ENCODE data around the gene NEUROG3.
A peak's percentile ranks its signal among the peaks of the same experiment; 100 is the strongest.

Gene NEUROG3

GRCh38 chr10:69583106-69583505 lies 9.9 kb upstream of the NEUROG3 start:
- no peak overlapping the region for H3K27ac ChIP-seq (ENCODE audit: low read depth, low read length)

DNA sequence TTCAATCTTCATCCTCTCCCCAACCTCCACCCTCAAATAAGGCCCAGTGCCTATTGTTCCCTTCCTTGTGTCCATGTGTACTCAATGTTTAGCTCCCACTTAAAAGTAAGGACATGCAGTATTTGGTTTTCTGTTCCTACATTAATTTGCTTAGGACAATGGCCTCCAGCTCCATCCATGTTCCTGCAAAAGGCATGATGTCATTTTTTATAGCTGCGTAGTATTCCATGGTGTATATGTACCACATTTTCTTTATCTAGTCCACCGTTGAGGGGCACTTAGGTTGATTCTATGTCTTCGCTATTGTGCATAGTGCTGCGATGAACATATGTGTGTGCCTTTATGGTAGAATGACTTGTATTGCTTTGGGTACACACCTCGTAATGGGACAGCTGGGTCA lies 7.2 kb upstream of the NEUROG3 start:
- Histone ChIP-seq H3K27me3 (ENCODE audit: insufficient read depth, low read length) (peaks cover 99% of the 10 kb centered on the region), H3K9ac (ENCODE audit: low read depth, low read length) (no peak overlapping the region), H3K4me1 (ENCODE audit: insufficient read depth, low read length) (peaks cover 11% of the 10 kb centered on the region), H3K27ac (ENCODE audit: low read depth, low read length) (no peak overlapping the region), H3K36me3 (ENCODE audit: insufficient read depth, low read length) (no peaks in the 10 kb centered on the region), H3K4me3 (ENCODE audit: low read length) (no peak overlapping the region), H3K9me3 (ENCODE audit: insufficient read depth, low read depth, low read length) (peaks cover 3% of the 10 kb centered on the region; the same call in 1 of the 2 replicates)
- WGBS, result 86% methylated on average over 5 of the region's 5 CpGs

More at GRCh38 chr10:69583106-69583505, 9.9 kb upstream of the NEUROG3 start:
- Histone ChIP-seq H3K9ac (ENCODE audit: low read depth, low read length) (no peak overlapping the region), H3K4me1 (ENCODE audit: insufficient read depth, low read length) (peaks cover 3% of the 10 kb centered on the region; the same call in 1 of the 2 replicates), H3K4me3 (ENCODE audit: low read length) (no peak overlapping the region), H3K9me3 (ENCODE audit: insufficient read depth, low read depth, low read length) (peaks cover 5% of the 10 kb centered on the region; the same call in 1 of the 2 replicates), H3K36me3 (ENCODE audit: insufficient read depth, low read length) (no peaks in the 10 kb centered on the region), H3K27me3 (ENCODE audit: insufficient read depth, low read length) (peaks cover 82% of the 10 kb centered on the region)
- WGBS, result 90% methylated on average over 2 of the region's 2 CpGs

- Histone ChIP-seq H3K9ac (ENCODE audit: low read depth, low read length) (no peak overlapping the region), H3K9me3 (ENCODE audit: insufficient read depth, low read depth, low read length) (peaks cover 3% of the 10 kb centered on the region; the same call in 1 of the 2 replicates), H3K4me3 (ENCODE audit: low read length) (no peak overlapping the region), H3K4me1 (ENCODE audit: insufficient read depth, low read length) (peaks cover 11% of the 10 kb centered on the region), H3K36me3 (ENCODE audit: insufficient read depth, low read length) (no peaks in the 10 kb centered on the region), H3K27ac (ENCODE audit: low read depth, low read length) (no peak overlapping the region), H3K27me3 (ENCODE audit: insufficient read depth, low read length) (peaks cover 99% of the 10 kb centered on the region)
- WGBS, result 44% methylated on average over 8 of the region's 8 CpGs
Observed at GRCh38 chr10:69579464-69580060, 6.3 kb upstream of the NEUROG3 start.

DNA sequence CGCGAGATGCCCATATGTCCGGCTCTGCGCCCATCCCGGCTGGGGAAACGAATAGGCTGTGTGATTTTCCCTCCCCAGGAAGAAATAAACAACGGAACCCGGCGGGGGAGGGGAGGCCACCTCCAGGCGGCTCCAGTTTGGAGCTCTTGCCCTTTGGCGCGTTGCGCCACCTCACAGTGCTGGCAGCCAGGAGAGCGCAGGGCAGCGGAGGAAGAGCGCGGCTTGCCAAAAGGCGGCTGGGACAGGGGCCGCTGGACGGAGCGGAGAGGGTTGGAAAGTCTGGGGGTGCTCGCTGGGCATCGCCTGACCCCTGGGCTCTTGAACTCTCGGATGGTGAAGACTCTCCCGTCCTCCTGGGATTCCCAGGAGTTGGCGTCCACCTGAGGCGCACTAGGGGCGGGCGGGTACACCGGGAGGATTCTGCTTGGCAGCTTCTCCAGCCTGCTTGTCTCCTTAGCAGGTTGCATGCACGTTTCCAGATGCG lies 5.3 kb upstream of the NEUROG3 start:
- peaks cover 18% of the 10 kb centered on the region for H3K4me1 ChIP-seq (ENCODE audit: insufficient read depth, low read length)
- H3K36me3 ChIP-seq (ENCODE audit: insufficient read depth, low read length), result no peaks in the 10 kb centered on the region
- peaks cover 3% of the 10 kb centered on the region; the same call in 1 of the 2 replicates for H3K9me3 ChIP-seq (ENCODE audit: insufficient read depth, low read depth, low read length)
- H3K27me3 ChIP-seq (ENCODE audit: insufficient read depth, low read length), result peaks cover 99% of the 10 kb centered on the region
- WGBS, result 1% methylated on average over 32 of the region's 32 CpGs
- H3K27ac ChIP-seq (ENCODE audit: low read depth, low read length), result no peak overlapping the region
- peak overlapping the region; percentile 41 for H3K4me3 ChIP-seq (ENCODE audit: low read length)
- H3K9ac ChIP-seq (ENCODE audit: low read depth, low read length), result no peak overlapping the region

DNA sequence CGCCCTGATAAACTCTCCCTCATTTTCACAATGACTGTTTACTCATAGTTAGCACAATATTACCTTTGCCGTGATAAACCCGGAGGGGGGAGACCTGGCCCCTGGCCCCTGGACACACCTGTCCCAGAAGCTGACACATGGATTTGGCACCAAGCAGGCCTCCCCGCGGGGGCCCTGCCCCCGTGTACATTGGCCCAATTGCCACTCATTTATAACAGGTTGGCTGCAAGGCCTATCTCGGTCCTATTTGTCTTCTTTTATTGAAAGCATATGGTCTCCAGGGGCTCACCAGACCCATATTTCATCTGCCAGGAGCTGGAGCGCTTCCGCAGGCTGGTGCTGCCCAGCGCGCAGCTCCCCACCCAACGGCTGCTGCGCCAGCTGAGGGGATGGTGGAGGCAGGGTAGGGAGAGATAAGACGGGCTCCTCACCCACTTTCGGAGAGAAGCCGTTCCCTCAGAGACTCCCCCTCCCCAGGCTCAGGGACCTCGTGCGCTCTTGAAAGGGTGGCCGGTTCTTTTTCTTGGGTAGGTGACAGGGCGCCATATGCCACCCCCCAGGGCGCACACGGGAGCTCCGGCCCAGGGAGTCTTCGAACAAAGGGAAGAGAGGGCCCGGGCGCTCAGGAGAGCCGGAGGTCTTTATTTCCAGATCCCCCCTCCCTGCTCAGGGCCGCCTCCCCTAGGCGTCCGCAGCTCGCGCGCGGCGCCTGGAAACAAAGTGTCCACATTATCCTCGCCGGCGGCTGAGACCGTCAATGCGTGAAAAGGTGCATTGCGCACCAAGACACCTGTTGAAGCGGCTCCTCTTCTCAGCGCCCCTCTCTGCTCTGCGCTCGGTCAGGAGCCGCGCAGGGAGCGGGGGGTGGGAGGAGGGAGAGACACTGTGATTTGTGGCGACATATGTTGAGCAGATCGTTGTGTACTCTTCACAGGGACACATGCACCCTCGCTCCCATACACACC lies 4.3 kb upstream of the NEUROG3 start:
- H3K36me3 ChIP-seq (ENCODE audit: insufficient read depth, low read length), result no peaks in the 10 kb centered on the region
- peaks cover 99% of the 10 kb centered on the region for H3K27me3 ChIP-seq (ENCODE audit: insufficient read depth, low read length)
- WGBS, result 1% methylated on average over 47 of the region's 51 CpGs
- H3K9ac ChIP-seq (ENCODE audit: low read depth, low read length), result no peak overlapping the region
- peak overlapping the region; percentile 39 for H3K4me3 ChIP-seq (ENCODE audit: low read length)
- no peak overlapping the region for H3K27ac ChIP-seq (ENCODE audit: low read depth, low read length)
- peaks cover 3% of the 10 kb centered on the region; the same call in 1 of the 2 replicates for H3K9me3 ChIP-seq (ENCODE audit: insufficient read depth, low read depth, low read length)
- peaks cover 24% of the 10 kb centered on the region for H3K4me1 ChIP-seq (ENCODE audit: insufficient read depth, low read length)

- Histone ChIP-seq H3K9ac (ENCODE audit: low read depth, low read length) (no peak overlapping the region), H3K4me3 (ENCODE audit: low read length) (peak overlapping the region; percentile 22; the same call in 1 of the 2 replicates)
- 1% methylated on average over 28 of the region's 28 CpGs for WGBS
Observed at GRCh38 chr10:69576334-69577011, 3.3 kb upstream of the NEUROG3 start.

GRCh38 chr10:69575164-69575722 lies 2.0 kb upstream of the NEUROG3 start:
- Histone ChIP-seq H3K36me3 (ENCODE audit: insufficient read depth, low read length) (no peaks in the 10 kb centered on the region), H3K27ac (ENCODE audit: low read depth, low read length) (no peak overlapping the region), H3K4me1 (ENCODE audit: insufficient read depth, low read length) (peaks cover 40% of the 10 kb centered on the region), H3K9me3 (ENCODE audit: insufficient read depth, low read depth, low read length) (no peaks in the 10 kb centered on the region; the same call in 1 of the 2 replicates), H3K4me3 (ENCODE audit: low read length) (peak overlapping the region; percentile 51), H3K9ac (ENCODE audit: low read depth, low read length) (no peak overlapping the region), H3K27me3 (ENCODE audit: insufficient read depth, low read length) (peaks cover 100% of the 10 kb centered on the region)
- WGBS, result 5% methylated on average over 5 of the region's 5 CpGs

More at GRCh38 chr10:69576334-69577011, 3.3 kb upstream of the NEUROG3 start:
- Histone ChIP-seq H3K4me1 (ENCODE audit: insufficient read depth, low read length) (peaks cover 27% of the 10 kb centered on the region), H3K36me3 (ENCODE audit: insufficient read depth, low read length) (no peaks in the 10 kb centered on the region), H3K27ac (ENCODE audit: low read depth, low read length) (no peak overlapping the region), H3K27me3 (ENCODE audit: insufficient read depth, low read length) (peaks cover 100% of the 10 kb centered on the region), H3K9me3 (ENCODE audit: insufficient read depth, low read depth, low read length) (peaks cover 3% of the 10 kb centered on the region; the same call in 1 of the 2 replicates)

- no peak overlapping the region for H3K9ac ChIP-seq (ENCODE audit: low read depth, low read length)
- no peaks in the 10 kb centered on the region for H3K36me3 ChIP-seq (ENCODE audit: insufficient read depth, low read length)
- peaks cover 46% of the 10 kb centered on the region for H3K4me1 ChIP-seq (ENCODE audit: insufficient read depth, low read length)
- H3K27ac ChIP-seq (ENCODE audit: low read depth, low read length), result no peak overlapping the region
- H3K27me3 ChIP-seq (ENCODE audit: insufficient read depth, low read length), result peaks cover 100% of the 10 kb centered on the region
- H3K9me3 ChIP-seq (ENCODE audit: insufficient read depth, low read depth, low read length), result no peaks in the 10 kb centered on the region
- under 1% methylated on average over 12 of the region's 12 CpGs for WGBS
- H3K4me3 ChIP-seq (ENCODE audit: low read length), result peak overlapping the region; percentile 51
Observed at GRCh38 chr10:69574571-69574978, 1.4 kb upstream of the NEUROG3 start.

- Histone ChIP-seq H3K9me3 (ENCODE audit: insufficient read depth, low read depth, low read length) (no peaks in the 10 kb centered on the region), H3K4me3 (ENCODE audit: low read length) (peak overlapping the region; percentile 33), H3K36me3 (ENCODE audit: insufficient read depth, low read length) (no peaks in the 10 kb centered on the region), H3K9ac (ENCODE audit: low read depth, low read length) (no peak overlapping the region), H3K27ac (ENCODE audit: low read depth, low read length) (no peak overlapping the region), H3K4me1 (ENCODE audit: insufficient read depth, low read length) (peaks cover 57% of the 10 kb centered on the region), H3K27me3 (ENCODE audit: insufficient read depth, low read length) (peaks cover 100% of the 10 kb centered on the region)
- WGBS, result under 1% methylated on average over 85 of the region's 85 CpGs
Observed at GRCh38 chr10:69572159-69573055, 815 bp downstream of the NEUROG3 start.
